ENCODE results near the gene DUSP1.

The DUSP1 gene

DNA sequence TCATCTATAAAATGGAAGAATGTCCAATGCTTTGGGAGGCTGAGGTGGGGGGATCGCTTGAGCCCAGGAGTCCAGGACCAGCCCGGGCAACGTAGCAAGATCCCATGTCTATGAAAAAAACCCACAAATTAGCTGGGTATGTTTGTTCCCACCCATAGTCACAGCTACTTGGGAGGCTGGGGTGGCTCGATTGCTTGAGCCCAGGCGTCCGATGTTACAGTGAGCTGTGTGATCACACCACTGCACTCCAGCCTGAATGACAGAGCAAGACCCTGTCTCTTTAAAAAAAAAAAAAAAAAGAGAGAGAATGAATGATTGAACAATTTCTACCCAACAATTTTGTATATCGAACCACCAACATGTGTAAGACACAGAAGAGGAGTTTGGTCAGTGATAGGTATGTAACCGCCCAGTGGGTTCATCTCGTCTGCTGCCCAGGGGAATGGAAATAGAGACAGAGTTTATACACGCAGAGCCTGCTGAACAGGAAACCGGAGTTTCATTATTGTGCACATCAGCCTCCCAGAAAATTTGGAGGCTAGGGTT is 36.8 kb upstream of the DUSP1 start:
- H3K27me3 ChIP-seq (ENCODE audit: control insufficient read depth in 5 of 5, insufficient read depth in 4 of 5, low read length in 5 of 5) = no peaks in the 10 kb centered on the region
- peaks cover 3 to 16% (median 11%) of the 10 kb centered on the region in 5 donors for H3K4me1 ChIP-seq (ENCODE audit: control insufficient read depth in 5 of 5, insufficient read depth in 5 of 5, low read length in 5 of 5)
- peak overlapping the region in 3 of 5 donors; percentile 68 to 84 (median 78) for H3K9ac ChIP-seq (ENCODE audit: low read length in 5 of 5)
- H3K36me3 ChIP-seq (ENCODE audit: control insufficient read depth in 5 of 5, insufficient read depth in 5 of 5, low read length in 5 of 5) = no peaks in the 10 kb centered on the region
- H3K4me3 ChIP-seq (ENCODE audit: low read depth in 1 of 5, low read length in 5 of 5) = peak overlapping the region; percentile 51 to 70 (median 61)
- H3K27ac ChIP-seq (ENCODE audit: low read depth, low read length) = peak overlapping the region; percentile 75
- peaks cover 0 to 4% (median 0%) of the 10 kb centered on the region in 5 donors for H3K9me3 ChIP-seq (ENCODE audit: control insufficient read depth in 5 of 5, low read length in 5 of 5)

DNA sequence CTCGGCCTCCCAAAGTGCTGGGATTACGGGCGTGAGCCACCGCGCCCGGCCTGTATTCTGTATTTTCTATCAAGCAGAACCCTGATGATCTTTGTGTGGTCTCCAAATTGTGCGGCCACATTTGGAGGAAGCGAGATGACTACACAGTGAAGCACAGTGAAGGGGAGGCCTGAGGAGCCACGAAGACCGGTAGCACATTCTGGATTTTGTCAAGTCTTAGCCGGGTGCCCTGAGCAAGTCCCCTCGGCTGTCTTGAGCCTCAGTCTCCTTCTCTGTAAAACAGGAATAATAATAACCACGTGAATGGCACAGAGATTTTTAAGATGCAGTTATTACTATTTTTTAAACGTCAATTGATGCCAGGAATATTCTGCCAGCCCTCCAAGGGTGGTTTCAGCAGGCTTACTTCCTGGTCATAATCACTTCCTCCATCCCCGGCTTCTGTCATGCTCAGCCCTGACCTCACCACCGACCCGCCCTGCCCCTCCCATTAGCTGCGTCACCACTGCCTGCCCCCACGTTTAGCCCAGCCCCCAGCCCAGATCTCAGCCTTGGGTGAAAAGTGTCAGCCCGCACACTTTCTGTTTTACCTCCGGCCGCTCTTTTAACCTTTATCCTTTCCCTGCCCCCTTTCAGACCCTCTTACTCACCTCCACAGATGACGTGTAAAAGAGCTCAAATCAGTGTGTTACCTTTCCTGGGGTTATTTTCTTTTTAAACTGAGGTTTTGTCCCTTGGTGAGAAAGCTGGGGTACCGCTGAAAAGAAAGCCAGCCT is 36.1 kb upstream of the DUSP1 start:
- no peaks in the 10 kb centered on the region for H3K27me3 ChIP-seq (ENCODE audit: control insufficient read depth in 5 of 5, insufficient read depth in 4 of 5, low read length in 5 of 5)
- peaks cover 0 to 4% (median 0%) of the 10 kb centered on the region in 5 donors for H3K9me3 ChIP-seq (ENCODE audit: control insufficient read depth in 5 of 5, low read length in 5 of 5)
- H3K4me3 ChIP-seq (ENCODE audit: low read depth in 1 of 5, low read length in 5 of 5) = peak overlapping the region; percentile 51 to 70 (median 61)
- peak overlapping the region in 4 of 5 donors; percentile 59 to 84 (median 73) for H3K9ac ChIP-seq (ENCODE audit: low read length in 5 of 5)
- H3K4me1 ChIP-seq (ENCODE audit: control insufficient read depth in 5 of 5, insufficient read depth in 5 of 5, low read length in 5 of 5) = peaks cover 3 to 16% (median 11%) of the 10 kb centered on the region in 5 donors
- H3K36me3 ChIP-seq (ENCODE audit: control insufficient read depth in 5 of 5, insufficient read depth in 5 of 5, low read length in 5 of 5) = no peaks in the 10 kb centered on the region
- H3K27ac ChIP-seq (ENCODE audit: low read depth, low read length) = peak overlapping the region; percentile 75

DNA sequence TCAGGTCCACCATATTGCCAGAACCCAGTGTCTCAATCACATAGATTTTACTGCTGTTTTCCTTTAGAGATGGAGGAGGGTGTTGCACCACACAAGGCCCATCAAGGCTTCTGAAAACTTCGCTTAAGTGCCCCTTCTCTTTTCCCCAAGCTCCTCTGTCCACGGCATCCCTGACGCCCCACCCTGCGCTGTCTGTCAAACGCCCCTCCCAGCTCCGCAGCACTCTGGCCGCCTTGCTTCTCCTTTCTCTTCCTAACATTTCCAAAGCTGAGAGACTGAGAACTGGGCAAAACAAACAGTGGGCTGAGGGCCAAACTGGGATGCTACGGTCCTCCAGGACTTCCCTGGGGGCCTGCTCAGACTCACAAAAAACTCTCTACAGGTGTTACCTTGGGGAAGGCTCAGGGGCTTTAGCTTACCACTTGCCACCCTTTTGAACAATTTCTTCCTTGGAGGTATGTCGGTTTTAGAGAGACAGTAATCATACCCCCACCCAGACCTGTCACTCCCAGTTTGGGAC is 34.8 kb upstream of the DUSP1 start:
- peaks cover 4 to 24% (median 18%) of the 10 kb centered on the region in 5 donors for H3K4me1 ChIP-seq (ENCODE audit: control insufficient read depth in 5 of 5, insufficient read depth in 5 of 5, low read length in 5 of 5)
- no peaks in the 10 kb centered on the region for H3K36me3 ChIP-seq (ENCODE audit: control insufficient read depth in 5 of 5, insufficient read depth in 5 of 5, low read length in 5 of 5)
- H3K27ac ChIP-seq (ENCODE audit: low read depth, low read length) = no peak overlapping the region
- no peaks in the 10 kb centered on the region for H3K27me3 ChIP-seq (ENCODE audit: control insufficient read depth in 5 of 5, insufficient read depth in 4 of 5, low read length in 5 of 5)
- H3K9ac ChIP-seq (ENCODE audit: low read length in 5 of 5) = peak overlapping the region in 1 of 5 donors; percentile 51
- H3K4me3 ChIP-seq (ENCODE audit: low read depth in 1 of 5, low read length in 5 of 5) = no peak overlapping the region
- H3K9me3 ChIP-seq (ENCODE audit: control insufficient read depth in 5 of 5, low read length in 5 of 5) = peaks cover 0 to 4% (median 0%) of the 10 kb centered on the region in 5 donors

DNA sequence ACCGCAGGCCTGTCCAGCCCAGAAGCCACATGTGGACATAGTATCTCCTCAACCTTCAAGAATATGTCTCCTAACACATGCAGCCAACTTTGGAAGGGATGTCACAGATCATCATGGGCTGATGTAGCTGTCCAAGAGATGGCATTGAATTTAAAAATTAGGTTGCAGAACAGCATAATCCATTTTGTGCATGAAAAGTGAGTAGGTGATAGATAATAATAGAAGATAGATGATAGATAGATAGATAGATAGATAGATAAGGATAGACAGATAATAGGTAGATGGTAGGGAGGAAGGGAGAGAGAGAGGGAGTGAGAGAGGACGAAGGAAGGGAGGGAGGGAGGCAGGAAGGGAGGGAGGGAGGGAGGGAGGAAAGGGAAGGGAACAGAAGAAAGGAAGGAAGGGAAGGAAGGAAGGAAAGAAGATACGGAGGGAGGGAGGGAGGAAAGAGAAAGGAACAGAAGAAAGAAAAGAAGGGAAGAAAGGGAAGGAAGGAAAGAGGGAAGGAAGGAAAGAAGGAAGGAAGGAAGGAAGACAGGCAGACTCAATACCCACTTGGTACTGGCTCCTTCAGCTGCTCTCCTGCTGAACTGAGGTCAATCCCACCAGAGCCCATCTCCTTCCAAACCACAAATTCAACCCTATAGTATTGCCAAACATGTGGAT is 34.2 kb upstream of the DUSP1 start:
- no peak overlapping the region for H3K27ac ChIP-seq (ENCODE audit: low read depth, low read length)
- peaks cover 0 to 4% (median 0%) of the 10 kb centered on the region in 5 donors for H3K9me3 ChIP-seq (ENCODE audit: control insufficient read depth in 5 of 5, low read length in 5 of 5)
- H3K4me1 ChIP-seq (ENCODE audit: control insufficient read depth in 5 of 5, insufficient read depth in 5 of 5, low read length in 5 of 5) = peaks cover 9 to 30% (median 22%) of the 10 kb centered on the region in 5 donors
- no peaks in the 10 kb centered on the region for H3K36me3 ChIP-seq (ENCODE audit: control insufficient read depth in 5 of 5, insufficient read depth in 5 of 5, low read length in 5 of 5)
- peaks cover 0 to 2% (median 0%) of the 10 kb centered on the region in 5 donors for H3K27me3 ChIP-seq (ENCODE audit: control insufficient read depth in 5 of 5, insufficient read depth in 4 of 5, low read length in 5 of 5)
- H3K4me3 ChIP-seq (ENCODE audit: low read depth in 1 of 5, low read length in 5 of 5) = no peak overlapping the region
- no peak overlapping the region for H3K9ac ChIP-seq (ENCODE audit: low read length in 5 of 5)

DNA sequence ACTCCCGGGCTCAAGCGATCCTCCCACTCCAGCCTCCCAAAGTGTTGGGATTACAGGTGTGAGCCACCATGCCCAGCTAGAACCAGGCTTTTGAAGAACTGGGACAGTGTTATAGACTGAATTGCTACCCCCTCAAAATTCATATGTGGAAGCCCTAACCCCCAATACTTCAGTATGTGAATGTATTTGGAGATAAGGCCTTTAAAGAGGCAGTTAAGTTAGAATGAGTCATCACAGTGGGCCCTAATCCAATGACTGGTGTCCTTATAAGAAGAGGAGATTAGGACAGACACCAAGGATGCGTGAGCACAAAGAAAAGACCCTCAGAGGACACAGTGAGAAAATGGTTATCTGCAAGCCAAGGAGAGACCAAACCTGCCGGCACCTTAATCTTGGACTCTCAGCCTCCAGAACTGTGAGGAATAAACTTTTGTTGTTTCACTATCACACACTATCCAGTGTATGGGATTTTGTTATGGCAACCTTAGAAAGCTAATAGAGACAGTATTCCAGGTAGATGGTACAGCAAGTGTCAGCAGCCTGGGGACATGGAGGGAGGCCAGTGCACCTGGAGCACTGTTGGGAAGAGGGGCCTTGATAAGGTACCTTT is 31.7 kb upstream of the DUSP1 start:
- peaks cover 0 to 4% (median 0%) of the 10 kb centered on the region in 5 donors for H3K27me3 ChIP-seq (ENCODE audit: control insufficient read depth in 5 of 5, insufficient read depth in 4 of 5, low read length in 5 of 5)
- no peak overlapping the region for H3K4me3 ChIP-seq (ENCODE audit: low read depth in 1 of 5, low read length in 5 of 5)
- peak overlapping the region; percentile 31 for H3K27ac ChIP-seq (ENCODE audit: low read depth, low read length)

DNA sequence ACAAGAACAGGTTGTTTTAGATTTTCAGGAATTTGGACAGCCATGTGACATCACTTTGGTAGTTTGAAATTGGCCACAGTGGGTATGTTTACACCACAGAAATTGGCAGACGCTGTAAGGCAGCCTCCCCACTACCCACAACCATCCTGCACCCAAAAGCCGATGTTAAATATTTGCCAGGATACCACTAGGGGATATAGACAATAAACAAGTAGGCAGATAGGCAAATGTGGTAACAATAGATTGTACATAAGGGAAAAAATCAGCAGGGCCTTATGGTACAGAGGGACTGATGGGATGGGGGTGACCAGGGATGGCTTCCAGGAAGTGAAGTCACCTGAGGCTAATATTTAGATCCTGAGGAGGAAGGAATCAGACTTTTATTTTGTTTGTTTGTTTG is 31.1 kb upstream of the DUSP1 start:
- Histone ChIP-seq H3K27me3 (ENCODE audit: control insufficient read depth in 5 of 5, insufficient read depth in 4 of 5, low read length in 5 of 5) (peaks cover 0 to 4% (median 0%) of the 10 kb centered on the region in 5 donors), H3K4me3 (ENCODE audit: low read depth in 1 of 5, low read length in 5 of 5) (no peak overlapping the region), H3K9ac (ENCODE audit: low read length in 5 of 5) (no peak overlapping the region), H3K27ac (ENCODE audit: low read depth, low read length) (peak overlapping the region; percentile 31), H3K36me3 (ENCODE audit: control insufficient read depth in 5 of 5, insufficient read depth in 5 of 5, low read length in 5 of 5) (no peaks in the 10 kb centered on the region), H3K4me1 (ENCODE audit: control insufficient read depth in 5 of 5, insufficient read depth in 5 of 5, low read length in 5 of 5) (peaks cover 20 to 48% (median 36%) of the 10 kb centered on the region in 5 donors), H3K9me3 (ENCODE audit: control insufficient read depth in 5 of 5, low read length in 5 of 5) (no peaks in the 10 kb centered on the region)

More for the DNA sequence above, 31.7 kb upstream of the DUSP1 start:
- H3K4me1 ChIP-seq (ENCODE audit: control insufficient read depth in 5 of 5, insufficient read depth in 5 of 5, low read length in 5 of 5) = peaks cover 19 to 50% (median 37%) of the 10 kb centered on the region in 5 donors
- no peaks in the 10 kb centered on the region for H3K9me3 ChIP-seq (ENCODE audit: control insufficient read depth in 5 of 5, low read length in 5 of 5)
- H3K36me3 ChIP-seq (ENCODE audit: control insufficient read depth in 5 of 5, insufficient read depth in 5 of 5, low read length in 5 of 5) = no peaks in the 10 kb centered on the region
- no peak overlapping the region for H3K9ac ChIP-seq (ENCODE audit: low read length in 5 of 5)

DNA sequence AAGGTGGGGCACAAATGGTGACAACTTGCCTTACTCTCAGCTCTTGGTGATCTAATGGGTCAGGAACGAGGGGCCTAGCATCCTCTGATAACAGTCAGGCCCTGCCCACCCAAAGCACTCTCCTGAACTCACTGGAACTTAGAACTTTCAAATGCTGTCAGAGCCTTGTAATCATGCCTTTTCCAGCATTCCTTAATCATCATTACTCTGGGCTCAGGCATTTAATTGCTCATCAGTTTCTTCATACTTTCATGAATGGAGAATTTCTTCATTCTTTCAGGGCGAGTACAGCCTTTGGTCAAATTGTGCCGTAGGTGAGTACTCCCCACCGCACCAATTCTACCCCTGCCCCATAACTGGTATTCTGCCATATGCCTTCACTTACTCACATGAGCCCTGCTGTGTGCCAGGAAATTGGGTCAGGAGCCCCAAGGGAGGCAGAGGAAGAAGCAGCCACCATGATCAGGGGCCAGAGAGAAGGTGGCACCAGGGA is 30.2 kb upstream of the DUSP1 start:
- H3K9ac ChIP-seq (ENCODE audit: low read length in 5 of 5) = peak overlapping the region in 1 of 5 donors; percentile 59
- peaks cover 0 to 4% (median 0%) of the 10 kb centered on the region in 5 donors for H3K27me3 ChIP-seq (ENCODE audit: control insufficient read depth in 5 of 5, insufficient read depth in 4 of 5, low read length in 5 of 5)
- peak overlapping the region; percentile 31 for H3K27ac ChIP-seq (ENCODE audit: low read depth, low read length)
- H3K9me3 ChIP-seq (ENCODE audit: control insufficient read depth in 5 of 5, low read length in 5 of 5) = no peaks in the 10 kb centered on the region
- H3K4me3 ChIP-seq (ENCODE audit: low read depth in 1 of 5, low read length in 5 of 5) = no peak overlapping the region
- no peaks in the 10 kb centered on the region for H3K36me3 ChIP-seq (ENCODE audit: control insufficient read depth in 5 of 5, insufficient read depth in 5 of 5, low read length in 5 of 5)
- H3K4me1 ChIP-seq (ENCODE audit: control insufficient read depth in 5 of 5, insufficient read depth in 5 of 5, low read length in 5 of 5) = peaks cover 17 to 45% (median 33%) of the 10 kb centered on the region in 5 donors

DNA sequence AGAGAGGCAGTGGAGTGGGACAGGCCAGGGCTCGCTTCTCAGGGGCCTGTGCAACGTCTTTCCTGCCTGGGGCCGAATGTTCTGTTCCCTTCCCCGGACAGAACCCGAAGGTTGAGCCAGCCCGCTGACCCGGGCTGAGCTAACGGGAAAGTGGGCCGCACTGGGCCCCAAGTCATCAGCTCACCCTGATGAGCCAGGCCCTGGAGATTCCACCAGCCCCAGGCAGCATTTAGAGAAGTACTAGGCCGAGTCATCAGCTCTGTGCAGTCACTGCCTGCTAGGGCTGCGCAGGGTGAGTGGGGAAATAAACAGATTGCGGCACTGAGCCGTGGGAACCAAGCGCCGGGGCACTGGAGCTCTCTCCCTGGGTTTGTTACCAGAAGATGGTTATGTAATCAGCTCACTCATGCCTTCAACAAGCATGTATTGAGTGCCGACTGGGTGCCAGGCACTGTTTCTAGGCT is 29.1 kb upstream of the DUSP1 start:
- H3K4me3 ChIP-seq (ENCODE audit: low read depth in 1 of 5, low read length in 5 of 5) = peak overlapping the region in 1 of 5 donors; percentile 10
- peaks cover 24 to 50% (median 40%) of the 10 kb centered on the region in 5 donors for H3K4me1 ChIP-seq (ENCODE audit: control insufficient read depth in 5 of 5, insufficient read depth in 5 of 5, low read length in 5 of 5)
- peak overlapping the region; percentile 84 for H3K27ac ChIP-seq (ENCODE audit: low read depth, low read length)
- peaks cover 0 to 4% (median 0%) of the 10 kb centered on the region in 5 donors for H3K27me3 ChIP-seq (ENCODE audit: control insufficient read depth in 5 of 5, insufficient read depth in 4 of 5, low read length in 5 of 5)
- H3K36me3 ChIP-seq (ENCODE audit: control insufficient read depth in 5 of 5, insufficient read depth in 5 of 5, low read length in 5 of 5) = no peaks in the 10 kb centered on the region
- no peaks in the 10 kb centered on the region for H3K9me3 ChIP-seq (ENCODE audit: control insufficient read depth in 5 of 5, low read length in 5 of 5)
- peak overlapping the region in 4 of 5 donors; percentile 25 to 75 (median 54) for H3K9ac ChIP-seq (ENCODE audit: low read length in 5 of 5)

DNA sequence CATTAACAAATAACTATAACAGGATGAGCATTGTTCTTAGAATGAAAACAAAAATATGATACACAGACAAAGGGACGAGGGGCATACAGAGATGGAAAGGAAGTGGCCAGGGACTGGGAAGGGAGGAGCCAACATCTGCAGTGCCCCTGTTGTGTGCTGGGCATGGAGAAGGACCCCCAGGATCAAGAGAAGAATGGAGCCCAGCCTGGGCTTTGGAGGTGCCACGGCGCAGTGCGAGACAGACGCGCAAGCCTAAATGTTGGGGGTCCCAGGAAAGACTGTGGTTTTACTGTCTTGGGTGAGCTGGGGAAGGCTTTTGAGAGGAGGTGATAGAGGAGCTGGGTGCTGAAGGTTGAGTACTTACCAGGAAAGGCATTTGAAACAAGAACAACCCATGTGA is 28.4 kb upstream of the DUSP1 start:
- Histone ChIP-seq H3K9me3 (ENCODE audit: control insufficient read depth in 5 of 5, low read length in 5 of 5) (peaks cover 0 to under 1% (median 0%) of the 10 kb centered on the region in 5 donors), H3K36me3 (ENCODE audit: control insufficient read depth in 5 of 5, insufficient read depth in 5 of 5, low read length in 5 of 5) (no peaks in the 10 kb centered on the region), H3K4me1 (ENCODE audit: control insufficient read depth in 5 of 5, insufficient read depth in 5 of 5, low read length in 5 of 5) (peaks cover 25 to 57% (median 46%) of the 10 kb centered on the region in 5 donors), H3K27ac (ENCODE audit: low read depth, low read length) (peak overlapping the region; percentile 84), H3K4me3 (ENCODE audit: low read depth in 1 of 5, low read length in 5 of 5) (no peak overlapping the region), H3K27me3 (ENCODE audit: control insufficient read depth in 5 of 5, insufficient read depth in 4 of 5, low read length in 5 of 5) (peaks cover 0 to 4% (median 0%) of the 10 kb centered on the region in 5 donors), H3K9ac (ENCODE audit: low read length in 5 of 5) (peak overlapping the region in 3 of 5 donors; percentile 54 to 75 (median 64))

Measured in subcutaneous abdominal adipose tissue (tissue), 5 donors.